GM03348 (cell line): Measurements from ENCODE around the gene ST6GALNAC6.

Experiments used
- DNase-seq: peaks from one replicate; pipeline ENCODE4 v3.0.0; 2012; ENCODE audit warnings: low spot score

The ST6GALNAC6 gene

GRCh38 chr9:127916720-127917581 is 17.5 kb upstream of the ST6GALNAC6 start, which contains the start of gene ST6GALNAC4:
ST6GALNAC4 (minus strand) TSS chr9:127917041; CDS start chr9:127916419, 622 bp downstream.
- peak; percentile 99 for DNase-seq

GRCh38 chr9:127915801-127916719 is 16.7 kb upstream of the ST6GALNAC6 start:
- DNase-seq: no peak

- no peak for DNase-seq
Observed at GRCh38 chr9:127915325-127915752, 15.9 kb upstream of the ST6GALNAC6 start.

- DNase-seq: no peak
Observed at GRCh38 chr9:127913682-127914081, 14.3 kb upstream of the ST6GALNAC6 start.

GRCh38 chr9:127912882-127913281 is 13.5 kb upstream of the ST6GALNAC6 start:
- DNase-seq: no peak

GRCh38 chr9:127912296-127912695 is 12.9 kb upstream of the ST6GALNAC6 start:
- DNase-seq: no peak

- no peak for DNase-seq
Observed at GRCh38 chr9:127910613-127911205, 11.3 kb upstream of the ST6GALNAC6 start.

- DNase-seq: no peak
Observed at GRCh38 chr9:127909839-127910273, 10.5 kb upstream of the ST6GALNAC6 start.

GRCh38 chr9:127908660-127908926 is 9.2 kb upstream of the ST6GALNAC6 start:
- DNase-seq: no peak

GRCh38 chr9:127907867-127908659 is 8.7 kb upstream of the ST6GALNAC6 start:
- DNase-seq: no peak

- no peak for DNase-seq
Observed at GRCh38 chr9:127905788-127906191, 6.4 kb upstream of the ST6GALNAC6 start.

GRCh38 chr9:127905004-127905728 is 5.8 kb upstream of the ST6GALNAC6 start:
- DNase-seq: no peak

GRCh38 chr9:127904561-127905003 is 5.2 kb upstream of the ST6GALNAC6 start:
- DNase-seq: no peak

GRCh38 chr9:127903557-127904475 is 4.4 kb upstream of the ST6GALNAC6 start:
- DNase-seq: no peak

GRCh38 chr9:127898433-127899127 is 823 bp downstream of the ST6GALNAC6 start:
- peak; percentile 87 for DNase-seq

GRCh38 chr9:127897193-127897692 is 2.2 kb downstream of the ST6GALNAC6 start:
- DNase-seq: peak; percentile 94

GRCh38 chr9:127896395-127897192 is 2.8 kb downstream of the ST6GALNAC6 start:
- no peak for DNase-seq

- DNase-seq: no peak
Observed at GRCh38 chr9:127895811-127896210, 3.6 kb downstream of the ST6GALNAC6 start.
